HEK293 (cell line): ENCODE data around the gene BFSP2.

Experiments used
- SP2 ChIP-seq: fragments of 450-650 bp; formaldehyde crosslinking; IDR thresholded peaks from 2 replicates; pipeline ENCODE4 v1.5.1; 2016; ENCODE audit warnings: missing biosample characterization, missing genetic modification characterization
- YY1 ChIP-seq: fragments of 450-650 bp; formaldehyde crosslinking; IDR thresholded peaks from 2 replicates; pipeline ENCODE4 v1.5.1; 2018; ENCODE audit warnings: missing biosample characterization, missing genetic modification characterization
- ZBTB21 ChIP-seq: fragments of 450-650 bp; formaldehyde crosslinking; IDR thresholded peaks from 2 replicates; pipeline ENCODE4 v1.5.1; 2017; ENCODE audit warnings: missing biosample characterization, missing genetic modification characterization
- ZNF140 ChIP-seq: fragments of 450-650 bp; formaldehyde crosslinking; IDR thresholded peaks from 2 replicates; pipeline ENCODE4 v1.5.1; 2016; ENCODE audit warnings: missing biosample characterization, missing genetic modification characterization
- ZNF155 ChIP-seq: fragments of 450-650 bp; formaldehyde crosslinking; IDR thresholded peaks from 2 replicates; pipeline ENCODE4 v1.5.1; 2016; ENCODE audit warnings: missing biosample characterization, missing genetic modification characterization
- ZNF23 ChIP-seq: fragments of 450-650 bp; formaldehyde crosslinking; IDR thresholded peaks from 2 replicates; pipeline ENCODE4 v1.5.1; 2016; ENCODE audit warnings: missing biosample characterization, missing genetic modification characterization, borderline replicate concordance
- ZNF292 ChIP-seq: fragments of 450-650 bp; formaldehyde crosslinking; IDR thresholded peaks from 2 replicates; pipeline ENCODE4 v1.5.1; 2016; ENCODE audit warnings: low read depth, missing biosample characterization, missing genetic modification characterization, borderline replicate concordance
- ZNF350 ChIP-seq: fragments of 450-650 bp; formaldehyde crosslinking; IDR thresholded peaks from 2 replicates; pipeline ENCODE4 v1.5.0; 2017; ENCODE audit warnings: missing biosample characterization, mild to moderate bottlenecking, missing genetic modification characterization
- ZSCAN30 ChIP-seq: fragments of 450-650 bp; IDR thresholded peaks from 2 replicates; pipeline ENCODE4 v1.5.1; 2018; ENCODE audit warnings: missing biosample characterization, mild to moderate bottlenecking, missing genetic modification characterization, moderate library complexity
- TF ChIP-seq, protein P1 (sequence below): fragments of 450-650 bp; formaldehyde crosslinking; IDR thresholded peaks from 2 replicates; pipeline ENCODE4 v1.5.1; 2017; ENCODE audit warnings: missing biosample characterization, missing genetic modification characterization
- TF ChIP-seq, protein P2 (sequence below): fragments of 450-650 bp; formaldehyde crosslinking; IDR thresholded peaks from 2 replicates; pipeline ENCODE4 v1.5.1; 2016; ENCODE audit warnings: missing biosample characterization, missing genetic modification characterization
- TF ChIP-seq, protein P3 (sequence below): fragments of 450-650 bp; formaldehyde crosslinking; IDR thresholded peaks from 2 replicates; pipeline ENCODE4 v1.5.1; 2016; ENCODE audit warnings: missing biosample characterization, missing genetic modification characterization
- TF ChIP-seq, protein P4 (sequence below): fragments of 450-650 bp; formaldehyde crosslinking; IDR thresholded peaks from 2 replicates; pipeline ENCODE4 v1.5.1; 2016; ENCODE audit warnings: missing biosample characterization, missing genetic modification characterization
- TF ChIP-seq, protein P5 (sequence below): fragments of 450-650 bp; formaldehyde crosslinking; IDR thresholded peaks from 2 replicates; pipeline ENCODE4 v1.5.1; 2016; ENCODE audit warnings: missing biosample characterization, missing genetic modification characterization, low read depth

DNA sequence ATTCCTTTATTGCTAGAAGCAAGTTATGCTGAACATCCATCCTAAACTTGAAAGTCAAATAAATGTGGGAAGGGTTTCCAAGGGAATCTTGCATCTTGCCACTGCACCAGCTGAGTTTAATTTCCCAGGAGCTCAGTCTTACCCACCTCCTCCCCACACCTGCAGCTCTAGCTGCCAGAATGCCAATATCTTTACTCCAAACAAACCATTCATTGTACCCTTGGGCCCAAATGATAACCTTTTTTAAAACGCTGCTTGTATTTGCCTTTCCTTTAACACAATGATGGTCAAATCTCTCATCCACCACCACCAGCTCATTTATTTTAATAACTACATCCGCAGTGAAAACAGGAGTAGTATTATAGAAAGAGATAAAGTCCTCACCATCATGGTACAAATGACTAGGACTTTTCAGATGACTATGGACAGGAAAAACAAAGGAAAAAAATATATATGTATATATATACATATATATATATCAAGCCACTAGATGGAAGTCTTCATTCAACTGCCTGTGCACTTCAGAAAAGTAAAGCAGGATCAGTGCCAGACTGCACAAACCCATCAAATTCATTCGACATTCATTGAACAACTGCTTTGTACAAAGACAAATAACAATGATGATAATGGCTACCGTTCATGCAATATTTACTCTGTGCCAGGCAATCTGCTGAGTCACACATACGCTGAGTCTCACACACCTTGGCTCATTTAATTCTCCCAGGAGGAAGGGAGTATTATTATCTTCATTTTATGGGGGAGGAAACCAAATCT, 44.0 kb downstream of the BFSP2 start:
- no peak for TF ChIP-seq SP2 (tag by site-specific recombination)
- TF ChIP-seq ZNF140 (tag by site-specific recombination): no peak
- TF ChIP-seq, protein P1, sequence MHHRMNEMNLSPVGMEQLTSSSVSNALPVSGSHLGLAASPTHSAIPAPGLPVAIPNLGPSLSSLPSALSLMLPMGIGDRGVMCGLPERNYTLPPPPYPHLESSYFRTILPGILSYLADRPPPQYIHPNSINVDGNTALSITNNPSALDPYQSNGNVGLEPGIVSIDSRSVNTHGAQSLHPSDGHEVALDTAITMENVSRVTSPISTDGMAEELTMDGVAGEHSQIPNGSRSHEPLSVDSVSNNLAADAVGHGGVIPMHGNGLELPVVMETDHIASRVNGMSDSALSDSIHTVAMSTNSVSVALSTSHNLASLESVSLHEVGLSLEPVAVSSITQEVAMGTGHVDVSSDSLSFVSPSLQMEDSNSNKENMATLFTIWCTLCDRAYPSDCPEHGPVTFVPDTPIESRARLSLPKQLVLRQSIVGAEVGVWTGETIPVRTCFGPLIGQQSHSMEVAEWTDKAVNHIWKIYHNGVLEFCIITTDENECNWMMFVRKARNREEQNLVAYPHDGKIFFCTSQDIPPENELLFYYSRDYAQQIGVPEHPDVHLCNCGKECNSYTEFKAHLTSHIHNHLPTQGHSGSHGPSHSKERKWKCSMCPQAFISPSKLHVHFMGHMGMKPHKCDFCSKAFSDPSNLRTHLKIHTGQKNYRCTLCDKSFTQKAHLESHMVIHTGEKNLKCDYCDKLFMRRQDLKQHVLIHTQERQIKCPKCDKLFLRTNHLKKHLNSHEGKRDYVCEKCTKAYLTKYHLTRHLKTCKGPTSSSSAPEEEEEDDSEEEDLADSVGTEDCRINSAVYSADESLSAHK: no peak
- TF ChIP-seq ZNF292 (tag by site-specific recombination): no peak
- TF ChIP-seq ZNF350 (tag by site-specific recombination): no peak
- TF ChIP-seq, protein P2, sequence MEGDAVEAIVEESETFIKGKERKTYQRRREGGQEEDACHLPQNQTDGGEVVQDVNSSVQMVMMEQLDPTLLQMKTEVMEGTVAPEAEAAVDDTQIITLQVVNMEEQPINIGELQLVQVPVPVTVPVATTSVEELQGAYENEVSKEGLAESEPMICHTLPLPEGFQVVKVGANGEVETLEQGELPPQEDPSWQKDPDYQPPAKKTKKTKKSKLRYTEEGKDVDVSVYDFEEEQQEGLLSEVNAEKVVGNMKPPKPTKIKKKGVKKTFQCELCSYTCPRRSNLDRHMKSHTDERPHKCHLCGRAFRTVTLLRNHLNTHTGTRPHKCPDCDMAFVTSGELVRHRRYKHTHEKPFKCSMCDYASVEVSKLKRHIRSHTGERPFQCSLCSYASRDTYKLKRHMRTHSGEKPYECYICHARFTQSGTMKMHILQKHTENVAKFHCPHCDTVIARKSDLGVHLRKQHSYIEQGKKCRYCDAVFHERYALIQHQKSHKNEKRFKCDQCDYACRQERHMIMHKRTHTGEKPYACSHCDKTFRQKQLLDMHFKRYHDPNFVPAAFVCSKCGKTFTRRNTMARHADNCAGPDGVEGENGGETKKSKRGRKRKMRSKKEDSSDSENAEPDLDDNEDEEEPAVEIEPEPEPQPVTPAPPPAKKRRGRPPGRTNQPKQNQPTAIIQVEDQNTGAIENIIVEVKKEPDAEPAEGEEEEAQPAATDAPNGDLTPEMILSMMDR (tag by site-specific recombination): no peak
- TF ChIP-seq, protein P3, sequence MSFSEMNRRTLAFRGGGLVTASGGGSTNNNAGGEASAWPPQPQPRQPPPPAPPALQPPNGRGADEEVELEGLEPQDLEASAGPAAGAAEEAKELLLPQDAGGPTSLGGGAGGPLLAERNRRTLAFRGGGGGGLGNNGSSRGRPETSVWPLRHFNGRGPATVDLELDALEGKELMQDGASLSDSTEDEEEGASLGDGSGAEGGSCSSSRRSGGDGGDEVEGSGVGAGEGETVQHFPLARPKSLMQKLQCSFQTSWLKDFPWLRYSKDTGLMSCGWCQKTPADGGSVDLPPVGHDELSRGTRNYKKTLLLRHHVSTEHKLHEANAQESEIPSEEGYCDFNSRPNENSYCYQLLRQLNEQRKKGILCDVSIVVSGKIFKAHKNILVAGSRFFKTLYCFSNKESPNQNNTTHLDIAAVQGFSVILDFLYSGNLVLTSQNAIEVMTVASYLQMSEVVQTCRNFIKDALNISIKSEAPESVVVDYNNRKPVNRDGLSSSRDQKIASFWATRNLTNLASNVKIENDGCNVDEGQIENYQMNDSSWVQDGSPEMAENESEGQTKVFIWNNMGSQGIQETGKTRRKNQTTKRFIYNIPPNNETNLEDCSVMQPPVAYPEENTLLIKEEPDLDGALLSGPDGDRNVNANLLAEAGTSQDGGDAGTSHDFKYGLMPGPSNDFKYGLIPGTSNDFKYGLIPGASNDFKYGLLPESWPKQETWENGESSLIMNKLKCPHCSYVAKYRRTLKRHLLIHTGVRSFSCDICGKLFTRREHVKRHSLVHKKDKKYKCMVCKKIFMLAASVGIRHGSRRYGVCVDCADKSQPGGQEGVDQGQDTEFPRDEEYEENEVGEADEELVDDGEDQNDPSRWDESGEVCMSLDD (tag by site-specific recombination): no peak
- TF ChIP-seq, protein P4, sequence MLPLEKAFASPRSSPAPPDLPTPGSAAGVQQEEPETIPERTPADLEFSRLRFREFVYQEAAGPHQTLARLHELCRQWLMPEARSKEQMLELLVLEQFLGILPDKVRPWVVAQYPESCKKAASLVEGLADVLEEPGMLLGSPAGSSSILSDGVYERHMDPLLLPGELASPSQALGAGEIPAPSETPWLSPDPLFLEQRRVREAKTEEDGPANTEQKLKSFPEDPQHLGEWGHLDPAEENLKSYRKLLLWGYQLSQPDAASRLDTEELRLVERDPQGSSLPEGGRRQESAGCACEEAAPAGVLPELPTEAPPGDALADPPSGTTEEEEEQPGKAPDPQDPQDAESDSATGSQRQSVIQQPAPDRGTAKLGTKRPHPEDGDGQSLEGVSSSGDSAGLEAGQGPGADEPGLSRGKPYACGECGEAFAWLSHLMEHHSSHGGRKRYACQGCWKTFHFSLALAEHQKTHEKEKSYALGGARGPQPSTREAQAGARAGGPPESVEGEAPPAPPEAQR: no peak
- TF ChIP-seq ZBTB21 (tag by site-specific recombination): no peak
- TF ChIP-seq YY1: no peak
- TF ChIP-seq, protein P5, sequence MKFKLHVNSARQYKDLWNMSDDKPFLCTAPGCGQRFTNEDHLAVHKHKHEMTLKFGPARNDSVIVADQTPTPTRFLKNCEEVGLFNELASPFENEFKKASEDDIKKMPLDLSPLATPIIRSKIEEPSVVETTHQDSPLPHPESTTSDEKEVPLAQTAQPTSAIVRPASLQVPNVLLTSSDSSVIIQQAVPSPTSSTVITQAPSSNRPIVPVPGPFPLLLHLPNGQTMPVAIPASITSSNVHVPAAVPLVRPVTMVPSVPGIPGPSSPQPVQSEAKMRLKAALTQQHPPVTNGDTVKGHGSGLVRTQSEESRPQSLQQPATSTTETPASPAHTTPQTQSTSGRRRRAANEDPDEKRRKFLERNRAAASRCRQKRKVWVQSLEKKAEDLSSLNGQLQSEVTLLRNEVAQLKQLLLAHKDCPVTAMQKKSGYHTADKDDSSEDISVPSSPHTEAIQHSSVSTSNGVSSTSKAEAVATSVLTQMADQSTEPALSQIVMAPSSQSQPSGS (tag by site-specific recombination): no peak
- TF ChIP-seq ZSCAN30 (tag by site-specific recombination): no peak
- TF ChIP-seq ZNF23 (tag by site-specific recombination): no peak
- TF ChIP-seq ZNF155 (tag by site-specific recombination): no peak
